HG02840 (cell line): Measurements from ENCODE around the gene SLC39A10.
A peak's percentile ranks its signal among the peaks of the same experiment; 100 is the strongest.
"Not testable (repeated sequence)": the region's sequence is repeated elsewhere in the genome, so short reads cannot be mapped to it uniquely, and the experiment has no call there.

ENCODE experiments used
- ATAC-seq: cut with Tn5 transposase; IDR thresholded peaks from one replicate; pipeline ENCODE4 v1.9.1; 2021; ENCODE audit warnings: mild to moderate bottlenecking, moderate library complexity, moderate number of reproducible peaks; ENCODE audit not compliant: unreplicated experiment, low FRiP score

SLC39A10 gene

DNA sequence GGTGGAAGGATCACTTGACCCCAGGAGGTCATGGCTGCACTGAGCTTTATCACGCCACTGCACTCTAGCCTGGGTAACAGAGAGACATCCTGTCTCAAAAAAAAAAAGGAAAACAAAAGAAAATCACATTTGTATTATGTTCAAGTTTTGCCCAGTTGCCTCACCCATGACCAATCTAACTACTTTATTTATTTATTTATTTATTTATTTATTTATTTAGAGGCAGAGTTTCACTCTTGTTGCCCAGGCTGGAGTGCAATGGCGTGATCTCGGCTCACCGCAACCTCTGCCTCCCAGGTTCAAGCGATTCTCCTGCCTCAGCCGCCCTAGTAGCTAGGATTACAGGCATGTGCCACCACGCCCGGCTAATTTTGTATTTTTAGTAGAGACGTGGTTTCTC lies 12.3 kb upstream of the SLC39A10 start:
- not testable (repeated sequence) for ATAC-seq

DNA sequence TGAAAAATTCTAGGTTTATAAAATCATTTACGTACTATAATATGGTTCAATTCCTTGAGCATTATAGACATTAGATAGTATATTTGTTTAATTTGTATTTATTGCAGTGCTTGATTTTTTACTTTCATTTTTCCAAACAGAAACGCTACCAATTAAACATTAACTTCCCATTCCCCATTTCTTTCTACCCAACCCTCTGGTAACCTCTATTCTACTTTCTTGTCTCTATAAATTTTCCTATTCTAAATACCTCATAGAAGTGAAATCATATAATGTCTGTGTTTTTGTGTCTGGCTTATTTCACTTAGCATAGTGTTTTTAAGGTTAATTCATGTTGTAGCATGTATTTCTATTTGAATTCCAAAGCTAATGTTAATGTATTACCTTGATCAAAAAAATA lies 11.6 kb upstream of the SLC39A10 start:
- ATAC-seq = no peak

DNA sequence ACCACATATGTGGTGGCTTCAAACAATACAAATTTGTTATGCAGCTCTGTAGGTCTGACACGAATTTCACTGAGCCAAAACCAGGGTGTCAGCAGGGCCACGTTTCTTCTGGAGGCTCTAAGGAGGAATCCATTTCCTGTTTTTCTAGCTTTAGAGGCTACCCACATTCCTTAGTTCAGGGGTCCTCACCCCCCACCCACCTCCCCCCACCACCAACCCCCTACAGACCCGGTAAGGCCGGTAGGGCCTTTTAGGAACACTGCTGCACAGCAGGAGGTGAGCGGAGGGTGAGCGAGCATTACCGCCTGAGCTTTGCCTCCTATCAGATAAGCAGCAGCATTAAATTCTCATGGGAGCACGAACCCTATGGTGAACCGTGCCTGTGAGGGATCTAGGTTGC lies 10.6 kb upstream of the SLC39A10 start:
- no peak for ATAC-seq

DNA sequence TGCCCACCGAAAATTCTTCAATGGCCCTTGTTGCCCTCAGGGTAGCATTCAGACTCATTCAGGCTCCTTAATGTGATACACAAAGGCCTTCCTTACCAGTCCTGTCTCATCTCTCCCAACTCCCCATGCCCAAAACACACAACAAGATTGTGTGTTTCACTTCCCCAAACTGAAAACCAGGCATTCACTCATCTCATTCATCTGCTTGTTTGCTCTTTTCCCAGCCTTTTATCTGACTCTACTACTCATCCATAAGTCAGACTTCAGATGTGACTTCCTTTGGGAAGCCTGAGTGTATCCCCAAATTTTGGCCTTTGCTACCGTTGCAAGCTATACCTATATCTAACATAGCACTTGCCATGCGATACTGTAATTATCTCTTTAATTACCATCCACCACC lies 9.7 kb upstream of the SLC39A10 start:
- no peak for ATAC-seq

DNA sequence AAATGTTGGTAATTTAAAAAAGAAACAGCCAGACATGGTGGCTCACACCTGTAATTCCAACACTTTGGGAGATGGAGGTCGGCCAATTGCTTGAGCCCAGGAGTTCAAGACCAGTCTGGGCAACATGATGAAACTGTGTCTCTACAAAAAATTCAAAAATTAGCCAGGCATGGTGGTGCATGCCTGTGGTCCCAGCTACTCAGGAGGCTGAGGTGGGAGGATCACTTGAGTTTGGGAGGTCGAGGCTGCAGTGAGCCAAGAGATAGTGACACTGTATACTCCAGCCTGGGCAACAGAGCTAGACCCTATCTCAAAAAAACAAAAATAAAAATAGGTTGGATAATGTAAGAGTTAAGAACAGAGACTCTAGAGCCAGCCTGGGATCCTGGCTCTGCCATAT lies 8.7 kb upstream of the SLC39A10 start:
- ATAC-seq = not testable (repeated sequence)

DNA sequence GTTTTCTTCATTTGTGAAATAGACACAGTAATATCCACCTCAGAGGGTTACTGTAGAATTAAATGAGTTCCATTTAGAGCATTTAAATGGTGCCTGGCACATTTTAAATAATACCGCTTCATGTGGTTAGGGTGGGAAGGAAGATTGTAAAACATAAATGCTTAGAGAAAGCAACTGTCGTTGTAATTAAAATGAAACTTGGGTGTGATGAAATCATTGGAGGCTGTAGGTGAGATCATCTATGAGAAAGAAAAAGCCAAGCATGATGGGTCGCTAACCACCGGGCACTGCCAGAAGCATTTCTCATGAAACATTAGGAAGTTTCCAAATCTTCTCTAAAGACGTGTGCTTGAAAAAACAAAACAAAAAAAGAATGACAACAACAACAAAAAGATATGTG lies 8.2 kb upstream of the SLC39A10 start:
- no peak for ATAC-seq

DNA sequence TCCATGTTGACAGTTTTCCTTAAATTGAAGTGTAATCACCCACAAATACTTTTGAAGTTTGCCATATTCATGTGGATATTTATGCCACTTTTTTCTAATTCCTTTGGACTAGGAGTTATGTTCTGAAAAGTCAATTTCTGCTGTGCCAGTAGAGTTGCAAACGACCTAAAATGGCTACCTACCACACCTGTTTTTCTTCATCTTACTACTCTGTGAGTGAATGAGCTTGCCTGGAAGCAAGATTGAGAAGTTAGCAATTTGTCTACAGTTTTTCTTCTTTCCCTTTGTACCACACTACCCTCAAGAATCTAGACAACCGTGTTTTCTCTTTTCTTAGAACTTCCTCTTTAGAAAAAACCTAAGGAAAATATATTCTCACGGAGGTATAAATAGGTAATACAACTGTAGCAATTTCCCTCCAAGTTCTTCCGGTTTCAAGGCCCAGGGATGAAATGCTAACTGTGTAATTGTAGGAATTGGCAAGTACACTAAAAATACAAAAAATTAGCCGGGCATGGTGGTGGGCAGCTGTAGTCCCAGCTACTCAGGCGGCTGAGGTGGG lies 7.3 kb upstream of the SLC39A10 start:
- peak; percentile 31 for ATAC-seq

DNA sequence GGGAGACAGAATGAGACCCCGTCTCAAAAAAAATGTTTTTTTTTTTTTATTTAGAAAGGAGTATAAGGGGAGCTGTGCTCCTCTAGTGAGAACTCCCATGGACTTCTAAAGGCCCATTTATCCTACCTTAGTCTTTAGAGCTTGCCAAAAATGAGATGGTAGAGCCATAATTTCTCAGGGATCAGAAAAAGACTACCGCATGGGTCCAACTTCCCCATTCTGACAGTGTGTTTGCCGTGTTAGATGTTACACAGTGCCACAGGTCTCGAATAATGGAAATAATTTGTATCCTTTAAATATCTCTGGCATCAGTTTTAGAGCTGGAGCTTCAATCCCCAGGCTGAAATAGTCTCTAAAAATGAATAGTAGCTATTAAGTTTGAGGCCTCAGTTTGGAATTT lies 6.0 kb upstream of the SLC39A10 start:
- no peak for ATAC-seq

DNA sequence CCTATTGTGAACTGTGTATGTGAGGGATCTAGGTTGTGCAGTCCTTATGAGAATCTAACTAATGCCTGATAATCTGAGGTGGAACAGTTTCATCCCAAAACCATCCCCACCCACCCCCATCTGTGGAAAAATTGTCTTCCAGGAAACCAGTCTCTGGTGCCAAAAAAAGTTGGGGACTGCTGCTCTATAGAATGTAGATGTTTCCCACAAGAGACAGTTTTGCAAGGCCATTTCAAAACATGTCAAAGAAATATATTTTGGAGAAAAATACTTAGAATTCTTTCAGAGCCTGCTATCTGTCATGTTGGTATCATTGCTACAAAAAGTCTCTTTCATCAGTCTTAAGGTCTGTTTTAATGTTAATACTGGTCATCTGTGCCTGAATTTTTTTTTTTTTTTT lies 4.1 kb upstream of the SLC39A10 start:
- ATAC-seq = no peak

DNA sequence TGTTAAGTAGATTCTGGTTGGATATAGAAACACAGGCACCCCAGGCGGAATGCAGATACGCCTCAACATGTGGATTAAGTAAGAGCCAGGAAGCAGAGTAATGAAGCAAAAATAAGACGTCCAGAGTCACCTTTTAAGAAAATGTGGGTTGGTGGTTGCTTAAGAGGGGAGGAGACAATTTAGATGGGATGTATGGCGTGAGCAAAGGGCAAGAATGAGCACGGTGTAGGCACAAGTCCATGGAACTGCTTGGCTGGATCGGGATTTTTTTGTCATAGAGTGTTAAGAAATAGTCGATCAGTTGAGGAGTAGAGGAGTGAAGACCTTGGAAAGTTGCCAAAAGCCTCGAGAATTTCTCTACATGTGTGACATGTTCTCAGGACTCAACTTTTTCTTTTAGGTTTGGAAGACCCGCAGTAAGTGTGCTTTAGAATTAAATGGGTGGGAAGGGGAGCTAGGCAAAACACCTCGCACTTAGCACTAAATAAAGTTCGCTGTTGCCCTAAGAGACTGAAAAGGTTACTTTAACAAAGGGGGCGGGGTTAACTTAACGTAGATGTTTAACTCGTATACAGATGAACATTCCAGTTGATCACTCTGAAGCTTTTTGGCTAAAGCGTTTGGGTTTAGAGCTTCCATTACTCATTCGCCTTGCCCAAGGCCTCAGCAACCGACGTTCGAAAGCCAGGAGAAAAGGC lies 716 bp upstream of the SLC39A10 start:
- ATAC-seq = no peak

DNA sequence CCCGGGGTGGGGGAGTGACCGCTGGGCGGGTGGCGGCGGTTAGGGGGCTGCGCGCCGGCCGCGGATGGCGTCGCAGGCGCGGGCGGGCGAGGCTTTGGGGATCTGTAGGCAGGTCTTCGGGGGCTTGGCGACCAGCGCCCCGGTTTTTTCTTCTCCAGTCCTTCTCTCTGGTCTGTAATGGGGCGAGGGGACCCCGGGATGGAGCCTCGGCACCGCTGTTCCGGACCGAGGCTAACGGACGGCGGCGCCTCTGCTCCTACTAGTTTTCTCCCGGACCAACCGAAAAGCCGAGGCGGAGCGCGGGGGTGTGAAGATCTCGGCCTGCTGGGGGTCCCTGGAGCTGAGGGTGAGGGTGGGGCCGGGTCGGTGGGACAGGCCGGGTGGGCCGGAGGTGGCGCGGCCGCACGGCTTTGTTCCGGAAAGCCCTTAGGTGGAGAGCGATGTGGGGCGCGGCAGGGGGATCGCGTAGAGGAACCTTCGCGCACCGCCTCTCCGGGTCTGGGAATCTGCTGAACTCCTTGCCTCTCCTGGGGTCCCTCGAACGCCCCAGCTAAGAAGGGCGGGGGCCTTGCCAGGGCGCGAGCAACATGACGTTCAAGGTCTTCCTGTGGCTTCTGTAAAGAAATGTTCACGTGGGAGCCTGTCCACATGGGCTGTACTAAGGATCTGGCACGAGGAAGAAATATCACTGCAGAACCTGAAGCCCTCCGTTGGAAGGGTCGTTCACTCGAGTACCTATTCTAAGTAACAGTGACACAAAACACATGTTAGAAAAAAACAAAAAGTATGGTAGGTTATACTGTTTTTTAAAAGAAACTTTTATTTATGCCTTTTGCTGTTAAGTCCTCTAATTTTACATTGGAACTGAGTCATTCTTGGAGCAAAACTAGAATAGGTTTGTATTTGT lies 861 bp downstream of the SLC39A10 start:
- peak; percentile 25 for ATAC-seq

DNA sequence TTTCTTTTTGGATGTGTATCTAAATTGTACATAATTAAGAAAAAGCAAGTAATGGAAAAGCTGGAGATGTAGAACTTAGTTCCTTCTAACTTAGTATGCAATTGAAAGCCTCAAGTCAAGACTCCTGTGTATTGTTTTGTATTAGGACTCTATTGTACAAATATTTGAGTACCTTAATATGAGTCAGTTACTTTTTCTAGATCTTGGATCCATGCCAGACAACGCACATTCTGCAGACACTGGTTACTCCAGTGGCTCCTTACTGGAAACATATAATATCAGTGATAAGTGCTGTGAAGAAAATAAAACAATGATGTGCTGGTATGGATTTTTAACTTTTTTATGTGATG lies 1.5 kb downstream of the SLC39A10 start:
- ATAC-seq = no peak

DNA sequence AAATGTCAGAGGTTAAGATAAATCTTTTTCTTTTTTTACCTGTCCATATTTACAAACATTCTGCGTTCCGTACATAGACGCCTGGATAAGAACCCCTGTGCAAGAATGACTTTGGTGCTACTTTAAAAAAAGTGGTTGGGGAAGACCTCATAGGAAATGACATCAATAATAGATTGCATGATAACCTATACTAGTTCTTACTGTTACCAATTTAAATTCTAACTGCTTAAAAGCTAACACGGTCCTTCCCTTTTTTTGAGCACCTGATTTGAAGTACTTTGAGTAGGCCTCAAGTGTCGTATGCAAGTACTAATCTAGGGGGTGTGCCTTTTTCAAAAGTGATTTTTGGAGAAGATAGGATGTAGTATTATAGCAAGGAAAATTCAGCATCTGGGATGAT lies 2.1 kb downstream of the SLC39A10 start:
- ATAC-seq = no peak

DNA sequence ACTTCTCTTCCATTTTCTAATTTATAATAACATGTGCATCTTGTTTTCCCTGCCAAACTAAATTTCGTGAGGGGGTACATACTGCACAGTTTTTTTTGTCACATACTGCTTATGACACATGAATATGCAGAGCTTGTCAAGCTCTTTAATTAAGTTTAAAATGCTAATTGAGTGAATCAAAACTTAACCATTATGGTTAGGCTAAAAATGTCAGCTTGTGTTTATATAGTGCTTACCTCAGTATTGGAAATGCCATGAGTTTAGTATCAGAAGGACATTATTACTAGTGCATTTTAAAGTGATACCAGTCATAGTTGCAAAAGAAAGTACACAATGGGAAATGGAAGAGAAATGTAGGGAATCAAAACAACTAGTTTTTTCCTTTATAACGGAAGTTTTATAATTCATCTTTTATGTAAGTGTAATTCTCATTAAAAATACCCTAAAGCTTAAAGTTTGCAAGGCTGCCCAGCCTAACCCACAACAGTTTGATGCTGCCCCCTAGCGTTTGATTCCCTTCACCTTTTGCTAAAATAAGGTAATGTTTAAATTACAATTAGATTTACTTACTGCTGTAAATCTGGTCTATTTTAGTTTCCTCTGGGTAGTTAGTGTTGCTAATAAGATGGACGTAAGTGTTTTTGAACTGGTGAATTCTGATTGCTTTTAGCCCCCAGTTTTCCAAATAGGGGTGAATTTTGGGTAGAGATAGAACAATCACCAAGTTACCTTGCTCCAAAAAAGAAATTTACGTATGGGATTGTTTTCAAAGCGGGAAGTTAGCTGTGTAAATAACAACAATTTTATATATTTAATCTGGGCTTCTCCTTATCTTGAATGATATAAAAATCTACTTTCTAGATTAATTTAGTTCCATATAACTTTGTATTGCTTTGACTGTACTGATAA lies 3.2 kb downstream of the SLC39A10 start:
- ATAC-seq = no peak

DNA sequence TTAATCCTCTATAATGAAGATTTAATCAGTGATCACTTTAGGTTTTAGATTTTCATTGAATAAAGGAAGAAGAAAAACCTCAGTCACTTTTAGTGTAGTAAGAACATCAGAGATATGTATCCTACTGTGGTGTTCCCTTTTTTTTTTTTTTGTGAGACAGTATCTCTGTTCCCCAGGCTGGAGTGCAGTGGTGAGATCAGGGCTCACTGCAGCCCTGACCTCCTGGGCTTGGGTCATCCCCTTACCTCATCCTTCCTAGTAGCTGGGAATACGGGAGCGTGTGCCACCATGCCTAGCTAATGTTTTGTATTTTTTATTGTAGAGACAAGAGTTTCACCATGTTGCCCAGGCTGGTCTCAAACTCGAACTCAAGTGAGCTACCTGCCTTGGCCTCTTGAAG lies 5.1 kb downstream of the SLC39A10 start:
- ATAC-seq = no peak

DNA sequence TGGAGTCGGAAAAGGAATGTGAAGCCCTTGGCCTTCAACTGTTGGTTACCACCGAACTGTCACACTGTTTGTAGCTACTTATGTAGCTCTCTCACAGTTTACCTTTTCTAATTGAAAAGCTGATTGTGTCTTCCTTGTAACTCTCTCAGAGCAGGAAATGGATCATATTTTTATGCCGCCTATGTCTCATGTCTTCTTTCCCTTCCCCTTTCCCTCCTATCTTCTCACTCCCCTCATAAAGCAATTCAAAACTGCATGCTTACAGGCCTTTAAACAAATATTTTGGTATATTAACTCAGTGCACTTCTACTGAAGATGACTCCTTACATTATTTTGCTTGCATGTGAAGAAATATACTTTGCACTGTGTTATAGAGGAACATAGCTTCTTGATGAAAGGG lies 6.0 kb downstream of the SLC39A10 start:
- ATAC-seq = no peak

DNA sequence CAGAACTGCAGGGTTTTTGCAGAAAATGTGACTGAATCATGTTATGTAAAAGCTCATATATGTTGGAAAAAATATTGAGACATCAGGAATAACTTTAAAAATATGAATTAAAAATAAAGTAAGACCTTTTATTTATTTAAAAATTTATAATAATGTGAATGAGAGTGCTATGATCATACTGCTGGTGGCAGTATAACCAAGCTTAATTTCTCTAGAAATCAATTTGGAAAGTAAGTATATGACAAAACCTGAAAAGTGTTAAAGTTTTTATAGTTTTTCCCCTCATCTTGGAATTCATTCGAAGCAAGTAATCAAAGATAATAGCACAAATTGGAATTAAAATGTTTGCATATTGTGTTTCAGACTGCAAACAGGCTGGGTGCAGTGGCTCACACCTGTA lies 7.5 kb downstream of the SLC39A10 start:
- ATAC-seq = no peak

DNA sequence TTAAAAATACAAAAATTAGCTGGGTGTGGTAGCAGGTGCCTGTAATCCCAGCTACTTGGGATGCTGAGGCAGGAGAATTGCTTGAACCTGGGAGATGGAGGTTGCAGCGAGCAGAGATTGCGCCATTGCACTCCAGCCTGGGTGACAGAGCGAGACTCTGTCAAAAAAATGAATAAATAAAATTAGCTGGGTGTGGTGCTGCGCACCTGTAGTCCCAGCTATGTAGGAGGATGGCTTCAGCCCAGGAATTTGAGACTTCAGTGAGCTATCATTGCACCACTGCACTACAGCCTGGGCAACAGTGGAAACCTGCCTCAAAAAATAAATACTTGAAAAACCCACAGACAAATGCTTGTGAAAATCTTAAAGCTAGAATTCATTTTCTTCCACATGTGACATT lies 8.1 kb downstream of the SLC39A10 start:
- not testable (repeated sequence) for ATAC-seq

DNA sequence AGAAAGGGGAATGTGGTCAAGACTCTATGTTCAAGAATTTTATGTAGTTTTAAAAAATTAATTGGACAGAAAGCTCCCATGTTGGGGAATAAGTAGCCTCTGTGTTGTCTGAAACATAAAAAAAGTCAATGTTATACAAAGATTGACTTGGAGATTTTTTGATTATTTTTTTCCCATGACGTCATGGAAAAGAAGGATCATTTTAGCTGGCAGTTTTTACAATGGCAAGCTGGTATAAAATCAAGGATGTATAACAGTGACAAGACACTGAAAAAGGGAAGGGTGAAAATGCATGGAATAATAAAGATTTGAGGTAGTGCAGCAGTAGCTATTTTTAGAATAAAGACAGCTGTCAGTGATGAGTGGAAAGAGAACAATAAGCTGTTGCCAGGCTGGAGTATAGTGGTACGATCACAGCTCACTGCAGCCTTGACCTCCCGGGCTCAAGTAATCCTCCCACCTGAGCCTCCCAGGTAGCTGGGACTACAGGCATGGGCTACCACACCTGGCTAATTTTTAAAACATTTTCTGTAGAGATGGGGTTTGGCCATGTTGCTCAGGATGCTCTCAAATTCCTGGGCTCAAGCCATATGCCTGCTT lies 9.2 kb downstream of the SLC39A10 start:
- ATAC-seq = no peak

DNA sequence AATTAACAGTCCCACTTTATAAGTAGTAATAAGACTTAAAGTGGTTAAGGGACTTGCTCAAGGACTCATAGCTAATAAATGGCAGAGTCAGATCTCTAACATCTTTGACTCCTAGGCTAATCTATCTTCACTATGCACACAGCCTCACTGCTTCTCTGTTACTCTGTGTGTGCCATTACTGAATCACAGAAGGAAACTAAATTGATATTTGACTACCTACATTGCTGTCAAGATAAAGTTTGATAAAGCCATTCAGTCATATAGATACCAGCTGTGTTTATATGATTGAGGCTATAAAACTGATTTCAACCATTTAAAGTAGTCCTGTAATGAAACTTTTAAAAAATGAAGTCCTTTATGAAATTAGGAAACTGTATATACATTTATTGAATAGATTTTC lies 10.9 kb downstream of the SLC39A10 start:
- ATAC-seq = no peak
